VCaP (cell line): ENCODE measurements around the gene ARMC10.
"Not testable (repeated sequence)": the region's sequence is repeated elsewhere in the genome, so short reads cannot be mapped to it uniquely, and the experiment has no call there.

Source experiments
- H3K27ac ChIP-seq: fragments of 450-650 bp; 2 replicates; pipeline ENCODE4 v1.5.1; 2017
- TF ChIP-seq, protein P1 (sequence below): fragments of 450-650 bp; conservative IDR thresholded peaks from 2 replicates; pipeline ENCODE4 v1.5.1; 2017; ENCODE audit warnings: mild to moderate bottlenecking, moderate library complexity

Gene ARMC10

DNA sequence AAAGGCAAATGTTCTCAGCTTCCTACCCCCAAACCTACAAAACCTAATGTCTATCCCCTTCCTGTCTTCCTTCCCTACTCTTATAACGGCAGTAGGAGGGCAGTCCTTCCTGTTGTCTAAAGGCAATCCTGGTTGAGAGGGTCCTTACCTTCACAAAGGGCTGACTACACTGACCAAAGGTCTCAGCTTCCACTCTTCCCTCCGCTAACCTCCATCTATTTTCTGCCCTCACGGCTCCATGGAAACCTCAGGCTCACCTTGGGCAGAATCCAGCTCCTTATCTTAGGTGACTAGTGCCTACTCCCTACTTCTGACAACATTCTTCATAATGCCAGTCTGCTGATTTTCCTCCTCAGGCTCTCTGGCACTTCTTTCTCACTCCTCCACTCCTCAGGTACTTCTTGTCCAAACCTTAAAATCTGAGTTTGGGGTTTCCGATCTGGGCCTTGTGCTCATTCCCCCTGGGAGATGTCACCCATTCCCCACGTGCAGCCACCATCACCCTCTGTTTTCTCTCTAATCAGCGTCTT is 886 bp upstream of the ARMC10 start:
- peak overlapping the region; percentile 97 for H3K27ac ChIP-seq
- TF ChIP-seq, protein P1, sequence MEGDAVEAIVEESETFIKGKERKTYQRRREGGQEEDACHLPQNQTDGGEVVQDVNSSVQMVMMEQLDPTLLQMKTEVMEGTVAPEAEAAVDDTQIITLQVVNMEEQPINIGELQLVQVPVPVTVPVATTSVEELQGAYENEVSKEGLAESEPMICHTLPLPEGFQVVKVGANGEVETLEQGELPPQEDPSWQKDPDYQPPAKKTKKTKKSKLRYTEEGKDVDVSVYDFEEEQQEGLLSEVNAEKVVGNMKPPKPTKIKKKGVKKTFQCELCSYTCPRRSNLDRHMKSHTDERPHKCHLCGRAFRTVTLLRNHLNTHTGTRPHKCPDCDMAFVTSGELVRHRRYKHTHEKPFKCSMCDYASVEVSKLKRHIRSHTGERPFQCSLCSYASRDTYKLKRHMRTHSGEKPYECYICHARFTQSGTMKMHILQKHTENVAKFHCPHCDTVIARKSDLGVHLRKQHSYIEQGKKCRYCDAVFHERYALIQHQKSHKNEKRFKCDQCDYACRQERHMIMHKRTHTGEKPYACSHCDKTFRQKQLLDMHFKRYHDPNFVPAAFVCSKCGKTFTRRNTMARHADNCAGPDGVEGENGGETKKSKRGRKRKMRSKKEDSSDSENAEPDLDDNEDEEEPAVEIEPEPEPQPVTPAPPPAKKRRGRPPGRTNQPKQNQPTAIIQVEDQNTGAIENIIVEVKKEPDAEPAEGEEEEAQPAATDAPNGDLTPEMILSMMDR = no peak

DNA sequence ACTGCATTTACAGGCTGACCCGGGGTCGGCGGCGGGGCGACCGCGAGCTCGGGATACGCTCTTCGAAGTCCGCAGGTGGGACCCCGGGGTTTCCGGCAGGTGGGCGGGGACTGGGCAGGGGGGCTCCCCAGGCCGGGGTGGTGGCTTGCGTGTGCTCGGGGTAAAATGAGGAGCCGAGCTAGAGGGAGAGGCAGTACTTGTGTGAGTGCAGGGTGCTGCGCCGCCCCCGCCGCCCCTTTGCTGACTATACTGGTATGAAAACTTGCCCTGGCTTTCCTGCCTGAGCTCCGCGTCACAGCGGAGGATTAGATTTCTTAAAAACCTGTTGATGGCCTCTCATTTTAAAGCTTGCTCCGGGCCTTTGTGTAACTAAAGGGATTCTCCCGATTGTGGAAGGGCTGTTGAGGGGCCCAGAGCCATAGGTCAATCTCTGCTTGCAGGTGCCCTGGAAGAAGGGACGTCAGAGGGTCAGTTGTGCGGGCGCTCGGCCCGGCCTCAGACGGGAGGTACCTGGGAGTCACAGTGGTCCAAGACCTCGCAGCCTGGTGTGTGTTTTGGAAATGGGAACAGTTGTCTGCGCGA is 488 bp downstream of the ARMC10 start:
- peak overlapping the region; percentile 97 for H3K27ac ChIP-seq
- TF ChIP-seq, protein P1 = no peak

DNA sequence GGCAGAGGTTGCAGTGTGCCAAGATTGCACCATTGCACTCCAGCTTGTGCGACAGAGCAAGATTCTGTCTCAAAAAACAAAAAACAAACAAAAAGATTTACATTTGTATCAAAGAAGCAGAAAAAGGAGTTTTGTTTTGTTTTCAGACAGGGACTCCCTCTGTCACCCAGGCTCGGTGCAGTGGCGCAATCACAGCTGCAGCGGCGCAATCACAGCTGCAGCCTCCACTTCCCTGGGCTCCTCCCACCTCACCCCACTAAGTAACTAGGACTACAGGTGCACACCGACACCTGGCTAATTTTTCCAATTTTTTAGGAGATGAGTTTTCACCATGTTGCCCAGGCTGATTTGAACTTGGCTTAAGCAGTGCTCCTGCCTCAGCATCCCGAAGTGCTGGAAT is 1.8 kb downstream of the ARMC10 start:
- no peak overlapping the region for H3K27ac ChIP-seq
- TF ChIP-seq, protein P1 = no peak

DNA sequence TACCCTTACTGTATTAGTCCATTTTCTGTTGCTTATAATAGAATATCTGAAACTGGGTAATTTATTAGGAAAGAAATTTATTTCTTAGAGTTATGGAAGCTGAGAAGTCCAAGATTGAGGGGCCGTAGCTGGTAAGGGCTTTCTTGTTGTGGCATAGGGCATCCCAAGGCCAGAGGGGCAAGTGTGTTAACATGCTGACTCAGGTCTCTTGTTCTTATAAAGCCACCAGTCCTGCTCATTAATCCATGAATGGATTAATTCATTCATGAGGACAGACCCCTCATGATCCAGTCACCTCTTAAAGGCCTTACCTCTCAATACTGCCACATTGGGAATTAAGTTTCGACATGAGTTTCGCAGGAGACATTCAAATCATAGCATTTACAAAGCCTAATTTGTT is 2.4 kb downstream of the ARMC10 start:
- TF ChIP-seq, protein P1 = no peak
- no peak overlapping the region for H3K27ac ChIP-seq

DNA sequence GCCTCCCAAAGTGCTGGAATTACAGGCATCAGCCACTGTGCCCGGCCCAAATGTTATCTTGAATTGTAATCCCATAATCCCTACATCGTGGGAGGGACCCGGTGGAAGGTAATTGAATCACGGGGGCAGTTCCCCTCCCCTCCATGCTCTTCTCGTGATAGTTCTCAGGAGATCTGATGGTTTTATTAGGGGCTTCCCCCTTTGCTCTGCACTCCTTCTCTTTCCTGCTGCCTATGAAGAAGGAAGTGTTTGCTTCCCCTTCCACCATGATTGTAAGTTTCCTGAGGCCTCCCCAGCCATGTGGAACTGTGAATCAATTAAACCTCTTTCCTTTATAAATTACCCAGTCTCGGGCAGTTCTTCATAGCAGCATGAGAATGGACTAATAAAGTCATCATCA is 3.3 kb downstream of the ARMC10 start:
- not testable (repeated sequence) for H3K27ac ChIP-seq

DNA sequence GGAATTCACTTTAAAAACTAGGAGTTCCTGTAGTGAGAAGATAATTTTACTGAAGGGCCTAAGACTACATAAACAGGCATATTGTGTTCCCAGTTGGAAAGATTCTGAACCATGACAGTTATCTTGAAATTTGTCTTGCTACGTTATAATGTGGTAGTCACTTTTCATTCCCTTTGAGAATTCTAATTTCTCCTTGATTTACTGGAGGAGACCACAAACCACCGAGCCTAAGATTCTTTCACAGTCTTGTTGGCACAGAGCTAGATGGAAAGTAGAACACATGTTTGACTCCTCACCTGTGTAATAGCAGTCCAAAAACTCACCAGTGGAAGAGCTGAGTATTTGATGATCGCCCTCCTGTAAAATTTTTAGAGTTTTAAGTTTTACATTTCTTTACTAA is 4.9 kb downstream of the ARMC10 start:
- TF ChIP-seq, protein P1 = no peak
- H3K27ac ChIP-seq = no peak overlapping the region

DNA sequence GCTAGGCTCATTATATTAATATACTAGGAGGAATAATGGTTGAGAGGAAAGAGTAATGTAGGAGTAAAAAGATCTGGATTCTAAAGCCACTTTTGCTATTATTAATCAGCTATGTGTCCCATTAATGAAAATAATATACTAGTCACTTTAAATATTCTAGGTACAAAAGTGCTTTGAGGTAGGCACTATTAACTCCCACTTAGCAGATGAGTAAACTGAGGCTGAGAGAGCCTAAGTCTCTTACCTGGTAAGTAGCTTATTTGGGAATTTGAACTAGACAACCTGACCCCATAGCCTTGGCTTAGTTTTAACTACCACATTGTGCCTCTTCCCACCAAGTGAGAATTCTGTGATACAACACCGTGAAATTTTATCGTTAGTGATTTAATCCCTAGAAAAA is 6.0 kb downstream of the ARMC10 start:
- TF ChIP-seq, protein P1 = no peak
- no peak overlapping the region for H3K27ac ChIP-seq

DNA sequence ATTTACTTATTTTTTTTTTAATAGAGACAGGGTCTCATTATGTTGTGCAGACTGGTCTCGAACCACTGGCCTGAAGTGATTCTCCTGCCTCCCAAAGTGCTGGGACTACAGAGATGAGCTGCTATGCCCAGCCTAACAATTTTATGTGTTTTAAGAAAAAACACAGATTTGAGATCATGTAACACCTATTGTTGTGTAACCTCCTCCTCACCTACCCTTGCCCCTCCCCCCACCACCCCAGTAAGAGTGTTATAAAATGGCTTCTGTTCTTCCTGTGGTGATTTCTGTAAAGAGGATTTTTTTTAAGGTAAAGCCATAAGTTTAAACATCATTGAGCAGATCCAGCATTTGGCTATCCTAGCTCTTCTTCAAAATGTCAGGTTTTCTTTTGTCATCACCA is 7.6 kb downstream of the ARMC10 start:
- no peak overlapping the region for H3K27ac ChIP-seq
- TF ChIP-seq, protein P1 = no peak
